ENCODE measurements around the gene DNAJB7. TPM values are rescaled to one million over a fixed set of nuclear protein-coding genes. Genes with fewer than 3 reads are reported as not detected.
"Not testable (repeated sequence)": the region's sequence is repeated elsewhere in the genome, so short reads cannot be mapped to it uniquely, and the experiment has no call there.

DNAJB7 gene
- total and polyA plus RNA-seq, 8 donors, result 0.02 TPM; not detected in 7

DNA sequence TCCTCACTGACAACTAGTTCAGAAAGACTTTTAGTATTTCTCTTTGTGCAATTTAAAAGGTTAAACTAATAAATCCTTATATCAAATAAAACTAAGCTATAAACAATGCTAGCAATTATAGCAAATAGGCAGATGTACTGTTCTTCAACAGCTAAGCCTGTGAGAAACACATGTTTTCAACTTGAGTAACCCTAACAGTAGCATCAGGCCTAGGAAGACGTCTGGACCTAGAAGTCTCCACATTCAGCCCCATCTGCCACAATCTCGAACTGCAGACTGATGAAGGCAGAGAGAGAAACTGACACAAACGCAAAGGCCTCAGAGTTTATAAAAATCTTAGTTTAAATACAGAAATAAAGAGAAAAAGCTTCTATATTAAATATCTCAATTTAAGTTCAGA is 8.0 kb downstream of the DNAJB7 start:
- TF ChIP-seq CTCF (IDR thresholded peaks at IDR 0.05), result no peak
- intact Hi-C loops (cut with DNase I), result no loop called here
- peak overlapping the region in 1 of 4 donors; percentile 24 for H3K27ac ChIP-seq
- H3K9me3 ChIP-seq, result no peaks in the 10 kb centered on the region
- 21 to 27% methylated on average over 3 of the region's 3 CpGs for WGBS, 2 donors
- ATAC-seq (no peak), FAIRE-seq (no peak), DNase-seq (no peak)
- no peaks in the 10 kb centered on the region for H3K27me3 ChIP-seq
- no peaks in the 10 kb centered on the region for H3K36me3 ChIP-seq
- H3K4me1 ChIP-seq, result peaks cover 14 to 46% (median 35%) of the 10 kb centered on the region in 3 donors
- H3K4me3 ChIP-seq, result peak overlapping the region in 1 of 4 donors; percentile 64

GRCh38 chr22:40853333-40853732 is 8.6 kb downstream of the DNAJB7 start:
- H3K9me3 ChIP-seq, result no peaks in the 10 kb centered on the region
- no peak for DNase-seq
- peaks cover 13 to 42% (median 35%) of the 10 kb centered on the region in 3 donors for H3K4me1 ChIP-seq
- H3K27ac ChIP-seq, result peak overlapping the region in 1 of 4 donors; percentile 24
- H3K36me3 ChIP-seq, result no peaks in the 10 kb centered on the region
- TF ChIP-seq CTCF (IDR thresholded peaks at IDR 0.05), result no peak
- ATAC-seq, result no peak
- intact Hi-C loops (cut with DNase I), result no loop called here
- no peaks in the 10 kb centered on the region for H3K27me3 ChIP-seq
- 21 to 56% methylated on average over 1 of the region's 1 CpG for WGBS, 2 donors
- FAIRE-seq, result no peak
- H3K4me3 ChIP-seq, result no peak overlapping the region

- peaks cover 0 to 54% (median 11%) of the 10 kb centered on the region in 3 donors for H3K36me3 ChIP-seq
- H3K9me3 ChIP-seq; H3K4me3 ChIP-seq; ATAC-seq; intact Hi-C loops (cut with DNase I); DNase-seq; H3K4me1 ChIP-seq; FAIRE-seq; H3K27ac ChIP-seq; H3K27me3 ChIP-seq: not testable (repeated sequence)
- WGBS, 2 donors, result 93 to 96% methylated on average over 11 of the region's 11 CpGs
Observed at GRCh38 chr22:40845816-40846215, 16.1 kb downstream of the DNAJB7 start.

DNA sequence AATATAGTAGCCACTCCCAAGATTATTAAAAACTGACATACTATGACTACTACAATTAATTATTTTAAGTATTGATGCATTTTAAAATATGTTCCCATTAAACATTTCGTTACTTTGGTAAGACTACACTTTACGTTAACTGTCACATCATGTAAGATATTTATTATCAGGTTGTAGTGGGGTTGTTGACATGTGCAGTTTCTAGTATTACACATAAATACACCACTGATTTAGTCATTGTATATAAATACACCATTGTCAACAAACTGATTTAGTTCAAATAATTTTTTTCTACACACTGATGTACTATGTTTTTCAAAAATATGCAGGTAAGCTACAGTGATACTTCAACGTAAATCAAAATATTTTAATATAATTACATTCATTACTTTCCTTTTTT is 17.0 kb downstream of the DNAJB7 start:
- Histone ChIP-seq H3K9me3 (no peaks in the 10 kb centered on the region), H3K36me3 (peaks cover 0 to 62% (median 18%) of the 10 kb centered on the region in 3 donors), H3K27me3 (no peaks in the 10 kb centered on the region), H3K4me1 (no peaks in the 10 kb centered on the region), H3K4me3 (no peak overlapping the region), H3K27ac (no peak overlapping the region)
- intact Hi-C loops (cut with DNase I), result no loop called here
- DNase-seq (no peak), ATAC-seq (no peak), FAIRE-seq (no peak)
- no peak for TF ChIP-seq CTCF (IDR thresholded peaks at IDR 0.05)
- 94% methylated on average over 3 of the region's 3 CpGs for WGBS, 2 donors

DNA sequence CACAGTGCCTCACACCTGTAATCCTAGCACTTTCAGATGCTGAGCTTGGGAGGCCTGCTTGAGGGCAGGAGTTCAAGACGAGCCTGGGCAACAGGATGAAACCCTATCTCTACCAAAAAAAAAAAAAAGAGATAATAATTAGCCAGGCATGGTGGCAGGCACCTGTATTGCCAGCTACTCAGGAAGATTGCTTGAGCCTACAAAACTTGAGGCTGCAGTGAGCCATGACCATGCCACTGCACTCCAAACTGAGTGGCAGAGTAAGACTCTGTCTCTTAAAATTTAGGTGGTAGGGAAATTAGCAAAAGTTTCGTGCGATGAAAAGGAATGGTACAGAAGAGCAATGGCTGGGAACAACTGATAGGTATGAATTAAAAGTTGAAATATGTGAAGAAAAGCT is 23.4 kb downstream of the DNAJB7 start:
- no peak overlapping the region for H3K27ac ChIP-seq
- no peaks in the 10 kb centered on the region for H3K9me3 ChIP-seq
- H3K27me3 ChIP-seq, result no peaks in the 10 kb centered on the region
- H3K4me3 ChIP-seq, result no peak overlapping the region
- H3K4me1 ChIP-seq, result no peaks in the 10 kb centered on the region
- 72 to 77% methylated on average over 3 of the region's 3 CpGs for WGBS, 2 donors
- FAIRE-seq, result no peak
- peaks cover 0 to 82% (median 30%) of the 10 kb centered on the region in 3 donors for H3K36me3 ChIP-seq
- ATAC-seq, result no peak
- TF ChIP-seq CTCF (IDR thresholded peaks at IDR 0.05), result no peak
- DNase-seq, result no peak
- intact Hi-C loops (cut with DNase I), result no loop called here
